ENCODE data around the gene ATXN1. TPM values are rescaled to one million over a fixed set of nuclear protein-coding genes. Genes with fewer than 3 reads are reported as not detected.

Gene ATXN1
- total RNA-seq, 2 donors from 2014 or later, result 34.6 to 36.7 TPM

DNA sequence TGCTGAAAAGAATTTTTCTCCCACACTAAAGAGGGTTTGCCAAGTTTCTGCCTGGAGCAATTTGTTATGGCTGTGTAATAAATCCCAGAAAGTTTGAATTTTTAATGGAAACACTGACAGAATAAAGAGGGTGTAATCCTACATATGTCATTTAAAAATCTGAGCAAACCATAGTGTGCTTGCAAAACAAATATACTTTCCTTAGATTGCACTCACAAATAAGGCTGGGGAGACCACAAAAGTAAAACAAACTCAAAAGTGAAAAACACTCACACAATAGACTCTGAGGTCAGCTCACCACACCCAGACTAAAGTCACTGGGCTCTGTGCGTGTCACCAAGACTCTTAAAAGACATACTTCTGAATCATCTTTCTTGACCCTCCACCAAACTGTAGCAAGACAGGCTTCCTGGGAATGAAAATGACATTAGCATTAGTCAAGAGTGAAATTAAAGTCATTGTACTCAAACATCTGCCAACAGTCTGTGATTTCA lies 4.8 kb upstream of the ATXN1 start:
- no peak for DNase-seq
- ATAC-seq, result no peak
- intact Hi-C loops (cut with DNase I), result loop anchor here (5.0 to 10.0 kb wide), 3 partner anchors 201 to 431 kb away; no protein-coding TSS in a partner anchor

DNA sequence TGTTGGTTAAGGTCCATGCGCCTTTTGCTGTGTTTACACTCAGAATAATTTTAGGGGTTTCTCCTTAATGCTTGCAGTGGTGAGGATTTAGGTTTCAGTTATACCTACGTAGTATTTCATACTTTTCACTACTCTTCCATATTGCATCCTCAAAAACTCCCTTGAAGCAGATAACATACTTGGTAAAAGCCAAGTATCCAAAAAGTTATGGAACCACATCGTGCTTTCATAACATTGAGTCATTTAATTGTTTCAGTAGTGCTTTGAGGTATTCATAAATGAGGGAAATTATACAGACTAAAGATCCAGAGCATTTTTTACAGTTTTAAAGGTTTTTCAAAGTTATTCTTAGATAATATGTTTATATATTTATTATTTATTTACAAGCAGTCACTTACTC lies 4.0 kb upstream of the ATXN1 start:
- ATAC-seq (no peak), DNase-seq (no peak)
- intact Hi-C loops (cut with DNase I), result loop anchor here (5.0 to 10.0 kb wide), 3 partner anchors 202 to 430 kb away; no protein-coding TSS in a partner anchor

DNA sequence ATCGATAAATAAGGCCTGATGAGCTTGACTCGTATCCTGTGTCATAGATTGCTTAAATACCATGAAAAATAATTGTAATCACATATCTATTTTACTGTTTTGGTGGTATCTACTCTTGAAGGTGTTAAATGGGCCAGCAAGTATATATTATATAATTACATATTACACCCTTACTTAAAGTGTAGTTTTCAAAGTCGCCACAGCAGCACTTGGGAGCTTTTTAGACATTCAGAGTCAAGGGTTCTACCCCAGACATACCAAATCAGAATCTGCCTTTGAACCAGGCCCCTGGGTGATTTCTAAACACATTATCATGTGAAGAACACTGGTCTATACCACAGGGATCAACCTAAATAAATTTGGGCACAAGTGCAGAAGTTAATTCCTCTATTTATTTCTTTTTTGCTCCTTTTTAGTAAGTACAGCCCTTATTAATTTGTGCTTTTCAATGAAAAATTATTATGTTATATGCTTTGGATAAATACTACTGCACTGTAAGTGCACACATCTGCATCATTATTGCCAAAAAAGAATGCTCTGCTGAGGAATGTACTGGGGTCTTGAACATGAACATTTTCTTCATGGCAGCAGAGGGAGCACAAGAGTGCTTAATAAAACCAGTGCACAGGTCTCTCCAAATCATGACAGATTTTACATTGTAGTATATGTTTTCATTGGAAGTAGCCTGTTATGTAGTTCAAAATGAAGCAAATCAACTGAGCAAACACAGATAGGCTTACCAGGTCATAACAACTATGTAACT lies 3.1 kb upstream of the ATXN1 start:
- no peak for ATAC-seq
- intact Hi-C loops (cut with DNase I), result loop anchor here (5.0 to 10.0 kb wide), 4 partner anchors 250 to 432 kb away; no protein-coding TSS in a partner anchor
- DNase-seq, result no peak

DNA sequence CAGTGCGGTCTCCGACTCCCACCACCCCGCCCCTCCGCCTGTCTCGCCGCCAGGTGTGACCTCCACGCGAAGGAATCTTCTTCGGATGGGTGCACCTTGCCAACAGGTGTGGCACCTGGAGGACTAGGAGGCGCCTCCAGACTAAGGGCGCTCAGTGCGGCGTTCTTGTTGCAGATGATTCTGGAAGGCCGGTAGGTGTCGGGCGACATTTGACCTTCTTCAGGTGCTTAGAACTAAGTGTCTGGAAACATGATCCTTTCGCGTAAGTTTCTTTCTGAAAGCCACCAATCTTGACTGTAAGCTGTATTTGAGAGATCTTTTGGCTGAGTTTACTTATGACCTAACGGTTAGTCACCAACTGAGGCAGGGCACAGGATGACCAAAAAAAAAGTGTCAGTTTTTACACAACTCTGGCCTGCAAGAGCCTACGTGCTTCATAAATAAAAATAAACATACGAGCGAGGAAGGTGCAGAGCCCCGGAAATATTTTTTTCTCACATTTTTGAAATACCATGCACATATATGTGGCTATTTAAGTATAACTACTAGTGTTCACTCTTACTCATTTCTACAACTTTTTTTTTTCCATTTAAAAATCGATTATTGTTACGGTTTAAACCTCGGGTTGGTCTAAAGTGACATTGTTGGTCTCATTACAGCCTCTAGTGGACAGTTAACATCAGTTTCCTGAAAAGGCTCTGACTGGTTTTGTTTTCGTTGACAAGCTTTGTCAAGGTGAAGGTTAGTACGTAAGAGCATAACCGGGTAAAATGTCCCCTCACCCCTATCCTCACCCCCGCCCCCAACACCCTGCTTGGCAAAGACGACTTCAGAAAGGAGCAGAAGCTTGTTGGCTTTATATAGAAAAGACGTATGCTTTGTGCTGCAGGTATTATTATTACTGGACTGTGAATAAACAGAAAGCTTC lies 1.6 kb upstream of the ATXN1 start:
- DNase-seq, result peak; percentile 49
- ATAC-seq, result no peak
- intact Hi-C loops (cut with DNase I), result loop anchor here (5.0 to 10.0 kb wide), 4 partner anchors 248 to 431 kb away; no protein-coding TSS in a partner anchor

DNA sequence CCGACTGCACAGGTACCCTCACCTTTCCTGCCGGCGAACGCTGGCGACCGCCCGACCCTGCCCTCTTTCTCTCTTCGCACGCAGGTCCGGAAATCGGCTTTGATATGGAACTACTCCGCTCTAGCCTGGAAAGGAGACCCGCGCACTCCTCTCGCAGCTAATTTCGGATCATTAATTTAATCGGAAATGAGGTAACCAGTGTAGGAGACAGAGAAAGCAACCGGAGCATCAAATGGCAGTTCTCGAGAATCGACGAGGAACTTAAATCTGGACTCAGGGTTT lies 949 bp upstream of the ATXN1 start:
- ATAC-seq, result no peak
- DNase-seq, result no peak
- intact Hi-C loops (cut with DNase I), result loop anchor here (5.0 to 10.0 kb wide), 4 partner anchors 247 to 430 kb away; no protein-coding TSS in a partner anchor

DNA sequence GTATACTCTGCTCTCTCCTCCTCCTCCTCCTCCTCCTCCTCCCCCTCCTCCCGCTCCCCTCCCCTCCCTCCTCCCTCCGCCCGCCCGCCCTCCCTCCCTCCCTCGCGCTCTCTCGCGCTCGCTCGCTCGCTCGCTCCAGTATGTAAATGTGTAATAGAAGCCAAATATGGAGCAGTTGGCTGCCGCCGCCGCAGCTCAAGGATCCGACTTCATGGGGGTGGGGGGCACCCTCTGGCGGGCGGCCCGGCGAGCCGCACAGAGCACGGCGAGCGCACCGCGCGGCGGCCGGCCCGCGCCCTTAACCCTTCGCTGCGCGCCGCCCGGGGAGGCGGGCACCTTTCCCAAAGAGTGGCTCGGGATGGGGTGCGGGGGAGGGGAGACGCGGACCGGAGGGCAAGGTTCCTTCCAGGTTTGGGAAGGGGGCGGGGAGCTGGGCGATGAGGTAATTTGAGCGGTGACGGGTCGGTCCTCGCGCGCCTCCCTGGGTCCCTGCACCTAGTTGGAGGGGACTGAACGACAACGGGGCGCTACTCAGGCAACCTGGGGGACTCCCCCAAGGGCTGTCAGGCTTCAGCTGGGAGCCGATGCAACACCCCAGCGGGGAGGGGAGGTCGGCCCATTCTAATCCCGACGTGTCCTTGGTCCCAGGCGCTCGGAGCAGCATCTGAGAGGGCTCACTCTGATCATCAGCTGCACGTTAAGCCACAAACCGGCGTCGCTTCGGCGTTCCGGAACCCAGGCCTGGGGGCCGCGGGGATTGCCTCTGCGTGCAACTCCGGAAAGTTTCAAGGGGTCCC lies 409 bp upstream of the ATXN1 start:
- DNase-seq (peak; percentile 88), ATAC-seq (peak; percentile 51 to 61)
- intact Hi-C loops (cut with DNase I), result loop anchor here (5.0 to 10.0 kb wide), 4 partner anchors 247 to 429 kb away; no protein-coding TSS in a partner anchor

DNA sequence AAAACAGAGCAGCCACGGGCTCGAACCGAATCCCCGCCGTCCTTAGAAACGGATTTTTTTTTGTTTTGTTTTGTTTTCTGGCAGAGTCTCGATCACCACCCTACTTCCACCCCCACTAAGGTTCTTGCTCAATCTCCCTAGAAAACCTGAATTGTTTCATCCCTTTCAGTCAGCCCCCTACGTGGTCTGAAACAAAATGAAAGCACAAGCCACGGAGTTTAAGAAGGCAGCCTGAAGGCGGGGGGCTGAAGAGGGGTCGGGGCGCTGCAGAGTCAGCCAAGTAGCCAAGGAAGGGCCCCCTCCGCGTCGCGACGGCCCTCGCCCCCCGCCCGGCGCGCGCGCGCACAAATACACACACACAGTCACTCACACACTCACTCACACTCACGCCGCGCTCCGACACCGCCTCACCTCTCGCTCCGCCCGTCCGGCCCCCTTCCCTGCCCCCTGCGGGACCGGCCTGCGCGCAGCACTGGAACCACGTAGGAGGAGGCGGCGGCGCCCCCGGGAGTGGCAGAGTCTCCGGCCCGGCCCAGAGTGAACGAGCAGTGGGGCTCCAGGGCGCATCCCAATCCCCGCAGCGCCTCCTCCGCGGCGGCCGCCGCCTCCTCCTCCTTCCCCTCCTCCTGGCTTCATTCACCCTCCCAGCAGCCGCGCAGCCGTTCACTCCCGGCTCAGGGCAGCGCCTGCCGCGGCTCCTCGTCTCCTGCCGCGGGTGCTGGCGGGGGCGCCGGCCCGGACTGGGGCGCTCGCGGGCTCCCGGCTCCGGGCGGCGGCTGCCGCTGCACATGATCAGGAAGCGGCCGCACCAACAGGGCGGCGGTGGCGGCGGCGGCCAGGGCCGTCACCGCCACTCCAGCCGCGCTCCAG lies 1.4 kb downstream of the ATXN1 start:
- intact Hi-C loops (cut with DNase I), result loop anchor here (5.0 to 10.0 kb wide), 5 partner anchors 218 to 428 kb away; no protein-coding TSS in a partner anchor
- peak; percentile 94 for DNase-seq
- ATAC-seq, result peak; percentile 82 to 89

DNA sequence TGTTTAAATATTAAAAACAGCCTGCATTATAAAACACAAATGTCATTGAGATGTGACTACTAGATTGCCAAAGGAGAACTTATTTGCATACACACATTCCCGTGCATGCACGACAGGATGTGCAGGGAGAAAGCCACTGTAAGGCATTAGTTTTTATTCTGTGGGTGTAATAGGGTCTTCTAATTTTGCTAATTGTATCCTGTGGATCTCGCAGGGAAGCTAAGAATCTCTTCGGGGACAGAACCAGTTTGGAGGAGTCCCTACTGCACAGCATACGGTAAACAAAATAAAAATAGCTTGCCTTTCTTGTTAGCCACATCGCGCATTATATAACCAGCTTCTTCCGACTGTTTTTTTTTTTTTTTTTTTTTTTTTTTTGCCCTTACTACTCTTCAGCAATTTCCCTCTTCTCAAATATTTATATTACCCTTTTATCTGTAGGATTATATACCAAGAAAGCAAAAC lies 2.0 kb downstream of the ATXN1 start:
- ATAC-seq (no peak), DNase-seq (no peak)
- intact Hi-C loops (cut with DNase I), result loop anchor here in 1 of 2 donors (5.0 kb wide), 1 partner anchor 217 kb away; no protein-coding TSS in a partner anchor

DNA sequence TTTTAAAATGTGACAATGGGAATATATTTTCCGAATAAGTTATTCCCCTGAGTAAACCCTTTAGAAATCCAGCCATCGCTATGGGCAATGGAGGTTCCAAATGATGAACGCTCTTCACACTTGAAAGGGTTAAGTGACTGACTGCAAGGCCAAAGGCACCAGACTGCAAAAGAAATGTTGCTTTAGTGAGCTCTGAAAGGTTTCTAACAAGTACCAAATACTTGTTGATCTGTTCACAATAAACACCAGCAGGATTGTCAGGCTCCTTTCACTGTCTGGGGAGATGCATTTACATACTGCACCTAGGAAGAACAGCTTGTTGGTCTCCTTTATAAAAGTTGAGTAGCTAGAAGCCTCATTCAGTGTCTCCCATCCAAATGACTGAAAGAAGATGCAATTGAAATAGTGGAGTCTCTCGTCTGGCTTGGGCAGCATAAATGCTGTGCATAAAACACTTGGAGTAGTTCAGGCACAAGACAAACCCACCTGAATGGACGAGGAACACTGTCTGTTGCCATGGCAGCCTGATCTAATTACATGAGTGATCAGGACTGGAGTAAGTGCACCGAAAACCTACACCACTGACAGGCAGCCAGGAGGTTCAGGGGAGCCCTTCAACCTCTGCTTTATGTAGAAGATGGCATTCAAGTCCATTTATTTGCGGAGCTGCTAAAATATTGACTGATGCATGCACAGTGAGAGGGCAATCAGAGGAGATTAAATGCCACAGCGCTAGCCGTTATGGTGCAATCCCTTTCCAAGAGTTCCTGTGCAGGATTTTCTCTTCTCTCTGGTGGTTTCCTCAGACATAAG lies 2.9 kb downstream of the ATXN1 start:
- ATAC-seq, result no peak
- no peak for DNase-seq
- intact Hi-C loops (cut with DNase I), result loop anchor here in 1 of 2 donors (5.0 kb wide), 1 partner anchor 216 kb away; no protein-coding TSS in a partner anchor

DNA sequence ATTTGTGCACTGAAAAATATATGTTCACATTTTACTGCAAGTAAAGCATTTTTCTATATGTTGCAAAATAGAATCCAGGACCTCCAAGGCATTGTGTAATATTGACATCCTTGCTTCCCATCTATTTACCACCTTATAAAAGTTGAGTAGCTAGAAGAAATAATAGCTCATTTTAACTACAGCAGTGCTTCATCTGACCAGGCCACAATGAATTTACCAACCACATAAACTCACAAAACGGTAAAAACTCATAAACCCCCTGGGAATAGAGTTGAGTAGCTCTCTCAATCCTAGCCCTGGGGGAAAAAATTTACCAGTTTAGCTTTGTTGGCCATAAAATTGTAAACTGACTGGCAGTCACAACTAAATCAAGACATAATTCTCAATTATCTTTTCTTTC lies 3.9 kb downstream of the ATXN1 start:
- DNase-seq (no peak), ATAC-seq (no peak)
- intact Hi-C loops (cut with DNase I), result loop anchor here in 1 of 2 donors (5.0 kb wide), 1 partner anchor 215 kb away; no protein-coding TSS in a partner anchor

DNA sequence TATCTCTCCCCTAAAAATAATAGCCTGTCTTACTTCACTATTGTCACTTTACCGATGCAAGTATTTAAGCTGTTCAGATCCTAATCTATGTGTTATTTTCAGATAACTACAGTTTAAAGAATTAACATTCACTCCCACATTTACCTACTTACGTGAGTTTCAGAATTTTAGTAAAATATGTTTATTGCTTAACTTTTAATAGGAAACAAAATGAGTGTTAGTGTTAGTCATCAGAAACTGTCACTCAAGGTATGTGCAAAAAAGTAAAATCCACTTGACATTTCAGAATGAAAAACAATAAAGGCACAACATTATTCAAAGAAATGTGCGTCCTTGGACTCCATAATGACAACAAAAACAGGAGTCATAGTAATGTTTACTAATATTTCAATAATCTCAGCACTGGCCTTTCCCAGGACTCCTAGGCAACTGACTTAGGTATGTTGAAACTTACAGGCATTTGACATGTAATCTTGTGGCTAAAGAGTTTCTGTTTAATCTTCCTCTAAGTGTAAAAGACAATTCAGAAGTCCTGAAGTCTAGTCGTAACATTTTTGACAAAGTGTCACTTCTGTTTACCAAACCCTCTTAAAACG lies 4.5 kb downstream of the ATXN1 start:
- no peak for ATAC-seq
- intact Hi-C loops (cut with DNase I), result loop anchor here in 1 of 2 donors (5.0 kb wide), 1 partner anchor 214 kb away; no protein-coding TSS in a partner anchor
- DNase-seq, result no peak

DNA sequence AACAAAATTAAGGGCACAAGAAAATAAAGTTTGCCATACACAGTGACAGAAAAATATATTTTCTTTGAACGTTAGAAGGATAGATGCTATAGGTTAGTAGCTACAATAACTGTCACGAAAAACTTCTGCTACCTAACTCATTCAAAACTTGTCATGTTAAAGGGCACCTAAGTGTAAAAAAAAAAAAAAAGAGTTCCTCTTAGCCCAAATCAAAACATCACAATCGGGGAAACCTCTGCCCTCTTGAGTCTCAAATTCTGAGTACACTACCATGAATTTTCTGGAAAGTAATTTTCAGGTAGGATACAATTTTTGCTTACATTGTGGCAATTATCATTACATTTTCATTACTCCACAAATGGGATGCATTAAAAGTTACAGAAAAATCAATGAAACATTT lies 5.7 kb downstream of the ATXN1 start:
- intact Hi-C loops (cut with DNase I), result loop anchor here in 1 of 2 donors (5.0 kb wide), 1 partner anchor 213 kb away; no protein-coding TSS in a partner anchor
- ATAC-seq, result no peak
- no peak for DNase-seq

DNA sequence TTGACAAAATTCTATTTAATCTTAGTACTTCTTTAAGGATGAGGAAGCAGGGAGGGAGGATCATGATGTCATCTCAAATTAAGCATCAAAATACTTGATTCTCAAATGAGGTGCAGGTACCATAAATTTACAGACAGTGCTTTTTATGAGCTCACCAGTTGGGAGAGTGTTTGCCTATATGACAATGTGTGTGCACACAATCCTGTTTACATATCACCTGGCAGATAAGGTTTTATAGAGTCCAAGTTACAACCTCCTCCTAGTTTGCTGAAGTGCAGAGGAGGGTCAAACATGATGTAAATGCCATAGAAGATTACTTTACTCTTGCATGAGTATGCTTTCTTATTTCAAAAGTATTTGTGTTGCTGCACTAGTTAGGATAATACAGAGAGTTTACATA lies 6.4 kb downstream of the ATXN1 start:
- ATAC-seq, result no peak
- intact Hi-C loops (cut with DNase I), result loop anchor here in 1 of 2 donors (5.0 kb wide), 1 partner anchor 213 kb away; no protein-coding TSS in a partner anchor
- DNase-seq, result no peak

DNA sequence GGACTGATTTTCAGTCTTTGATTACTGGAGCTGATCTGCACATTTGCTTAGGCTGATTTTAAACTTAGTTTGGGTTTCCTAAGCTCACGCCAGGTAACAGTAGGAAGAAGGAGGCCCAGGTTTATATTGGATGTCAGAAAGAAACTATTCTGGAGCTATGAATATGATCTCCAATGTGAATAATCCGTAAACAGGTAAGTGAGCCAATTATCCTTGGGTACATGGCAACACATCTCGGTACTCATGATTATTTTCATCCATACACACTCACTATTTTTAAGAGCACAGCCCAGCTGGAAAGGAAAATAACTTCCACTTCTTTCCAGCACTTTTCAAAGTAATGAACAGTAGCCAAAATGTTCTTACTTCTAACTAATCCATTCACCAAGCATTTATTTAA lies 7.0 kb downstream of the ATXN1 start:
- intact Hi-C loops (cut with DNase I), result no loop called here
- no peak for ATAC-seq
- DNase-seq, result no peak

DNA sequence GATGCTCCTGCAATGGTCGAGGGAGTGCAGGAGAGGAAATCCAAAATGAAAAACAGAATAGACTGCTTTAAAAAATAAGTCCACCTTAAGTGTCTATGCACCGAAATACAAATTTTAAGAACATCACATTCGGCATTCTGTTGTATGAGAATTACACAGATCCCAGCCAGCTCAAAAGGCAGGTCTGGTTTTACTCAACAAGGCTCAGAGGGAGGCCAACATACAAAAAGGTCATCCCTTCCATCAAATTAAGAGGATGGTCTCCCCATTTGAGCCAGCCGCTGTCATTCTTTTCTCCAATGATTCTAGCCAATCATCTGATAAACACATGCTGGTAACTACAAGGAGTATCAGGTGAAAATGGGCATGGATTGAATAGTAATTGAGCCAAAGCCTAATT lies 7.9 kb downstream of the ATXN1 start:
- ATAC-seq (no peak), DNase-seq (no peak)
- intact Hi-C loops (cut with DNase I), result no loop called here

DNA sequence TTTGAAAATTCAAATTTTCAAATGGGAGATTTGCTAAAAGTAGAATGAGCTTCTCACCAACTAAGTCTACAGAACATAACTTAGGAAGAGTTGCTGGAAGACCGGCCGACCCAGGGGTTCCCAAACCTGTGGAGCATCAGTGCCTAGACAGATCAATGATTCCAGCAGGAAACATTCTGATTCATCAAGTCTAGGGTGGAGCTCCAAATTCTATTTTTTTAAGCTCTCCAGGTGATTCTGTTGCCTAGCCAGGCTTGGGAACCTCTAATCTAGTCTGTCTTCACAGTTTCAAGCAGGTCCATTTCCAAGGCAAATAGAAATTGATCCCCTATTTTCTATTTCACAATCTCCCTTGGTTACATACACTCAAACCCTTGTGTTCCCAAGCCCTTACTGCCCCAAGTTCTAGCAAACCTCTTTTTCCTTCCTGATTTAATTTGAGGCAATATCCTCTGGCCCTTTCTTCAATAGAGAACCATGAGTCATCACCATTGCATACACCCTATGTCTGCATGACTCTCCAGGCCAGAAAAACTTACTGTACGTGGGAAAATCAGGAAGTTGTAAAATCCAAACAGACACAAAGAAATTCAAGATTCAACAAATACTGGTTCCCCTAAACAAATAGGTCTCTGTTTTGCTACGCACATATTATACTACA lies 8.9 kb downstream of the ATXN1 start:
- intact Hi-C loops (cut with DNase I), result no loop called here
- ATAC-seq, result peak; percentile 63 to 84
- DNase-seq, result no peak
